Colonic mucosa (tissue), 4 donors: Measurements from ENCODE around the gene CEMIP2. TPM values are rescaled to one million over a fixed set of nuclear protein-coding genes. Genes with fewer than 3 reads are reported as not detected.
"Not testable (repeated sequence)": the region's sequence is repeated elsewhere in the genome, so short reads cannot be mapped to it uniquely, and the experiment has no call there.

Experiments used
- DNase-seq: peaks from one replicate; pipeline ENCODE4 v3.0.0-alpha.2; 2020
- H3K27ac ChIP-seq: fragments of 200-600 bp; one replicate; pipeline ENCODE4 v1.8.0; 2021
- H3K27me3 ChIP-seq: fragments of 200-600 bp; one replicate; pipeline ENCODE4 v1.8.0; 2021
- H3K36me3 ChIP-seq: fragments of 200-600 bp; one replicate; pipeline ENCODE4 v1.8.0; 2021
- H3K4me1 ChIP-seq: fragments of 200-600 bp; one replicate; pipeline ENCODE4 v1.8.0; 2021; ENCODE audit warnings: mild to moderate bottlenecking
- H3K4me3 ChIP-seq: fragments of 200-600 bp; one replicate; pipeline ENCODE4 v1.8.0; 2021
- H3K9ac ChIP-seq, 2 donors: one replicate each; pipeline ENCODE4 v1.7.0; 2013; ENCODE audit warnings: control low read depth in 2 of 2, low read depth in 2 of 2, low read length in 2 of 2
- H3K9me3 ChIP-seq: fragments of 200-600 bp; one replicate; pipeline ENCODE4 v1.8.0; 2021
- CTCF ChIP-seq: fragments of 200-600 bp; IDR thresholded peaks from one replicate; pipeline ENCODE4 v1.8.0; 2022; ENCODE audit warnings: antibody characterized with exemption, mild to moderate bottlenecking
- intact Hi-C: fragments of 100-400 bp; cut with DNase I; formaldehyde crosslinking; loops from one replicate; pipeline ENCODE4 v1.14.1; 2022
- total RNA-seq, 2 donors: library from RNA; stranded (reverse); fragmentation: NEBNext Ultra II Directional in 1 of 2; extraction: Animal tissue kit (Norgen Biotek cat#: 25700) in 1 of 2; gene quantifications; one replicate each; pipeline ENCODE4 v1.2.1, GENCODE V29; 2021
- donor health status: healthy.
- donor health status: DM: no; HTN: no; CAD: no.
- donor health status: DM: no; HTN: no; CAD: no.

Gene CEMIP2
- total RNA-seq, 2 donors from 2014 or later: 72.7 to 111 TPM

GRCh38 chr9:71663931-71664459 is 104.3 kb downstream of the CEMIP2 start:
- Histone ChIP-seq H3K9ac (no peak overlapping the region), H3K4me1 (peaks cover 9% of the 10 kb centered on the region), H3K9me3 (no peaks in the 10 kb centered on the region), H3K27me3 (no peaks in the 10 kb centered on the region), H3K36me3 (no peaks in the 10 kb centered on the region), H3K27ac (no peak overlapping the region), H3K4me3 (no peak overlapping the region)
- TF ChIP-seq CTCF: no peak
- no peak for DNase-seq
- intact Hi-C loops: no loop called here

GRCh38 chr9:71663216-71663615 is 105.1 kb downstream of the CEMIP2 start:
- Histone ChIP-seq H3K4me1 (peaks cover 9% of the 10 kb centered on the region), H3K36me3 (no peaks in the 10 kb centered on the region), H3K27ac (no peak overlapping the region), H3K9me3 (no peaks in the 10 kb centered on the region), H3K27me3 (no peaks in the 10 kb centered on the region), H3K9ac (no peak overlapping the region), H3K4me3 (no peak overlapping the region)
- no peak for DNase-seq
- intact Hi-C loops: no loop called here
- TF ChIP-seq CTCF: no peak

GRCh38 chr9:71662082-71662481 is 106.2 kb downstream of the CEMIP2 start:
- H3K27ac ChIP-seq: no peak overlapping the region
- no peaks in the 10 kb centered on the region for H3K36me3 ChIP-seq
- TF ChIP-seq CTCF: no peak
- H3K9me3 ChIP-seq: no peaks in the 10 kb centered on the region
- DNase-seq: no peak
- H3K9ac ChIP-seq: no peak overlapping the region
- intact Hi-C loops: no loop called here
- H3K27me3 ChIP-seq: no peaks in the 10 kb centered on the region
- H3K4me1 ChIP-seq: peaks cover 9% of the 10 kb centered on the region
- H3K4me3 ChIP-seq: no peak overlapping the region

GRCh38 chr9:71657276-71657675 is 111.0 kb downstream of the CEMIP2 start:
- H3K9me3 ChIP-seq: not testable (repeated sequence)

GRCh38 chr9:71656496-71656895 is 111.8 kb downstream of the CEMIP2 start:
- DNase-seq: no peak
- no peak overlapping the region for H3K4me3 ChIP-seq
- H3K4me1 ChIP-seq: no peaks in the 10 kb centered on the region
- TF ChIP-seq CTCF: no peak
- H3K9ac ChIP-seq: no peak overlapping the region
- intact Hi-C loops: no loop called here
- H3K27me3 ChIP-seq: no peaks in the 10 kb centered on the region
- no peaks in the 10 kb centered on the region for H3K36me3 ChIP-seq
- H3K27ac ChIP-seq: no peak overlapping the region
- H3K9me3 ChIP-seq: no peaks in the 10 kb centered on the region

More at GRCh38 chr9:71657276-71657675, 111.0 kb downstream of the CEMIP2 start:
- H3K9ac ChIP-seq, H3K4me3 ChIP-seq, H3K4me1 ChIP-seq, intact Hi-C loops, DNase-seq, H3K36me3 ChIP-seq, H3K27ac ChIP-seq, H3K27me3 ChIP-seq: not testable (repeated sequence)

- Histone ChIP-seq H3K27me3 (no peaks in the 10 kb centered on the region), H3K36me3 (no peaks in the 10 kb centered on the region), H3K9me3 (no peaks in the 10 kb centered on the region), H3K9ac (no peak overlapping the region), H3K4me1 (no peaks in the 10 kb centered on the region), H3K27ac (no peak overlapping the region), H3K4me3 (no peak overlapping the region)
- intact Hi-C loops: no loop called here
- DNase-seq: no peak
- TF ChIP-seq CTCF: no peak
Observed at GRCh38 chr9:71655778-71656177, 112.5 kb downstream of the CEMIP2 start.
